Astrocyte of the cerebellum (primary cell): ENCODE measurements around the gene TMPRSS6.

Experiments used
- DNase-seq: peaks from one replicate; pipeline ENCODE4 v3.0.0-alpha.2; 2011; ENCODE audit warnings: low read depth
- H3K4me3 ChIP-seq: 2 replicates; pipeline ENCODE4 v1.5.1; 2011; ENCODE audit warnings: mild to moderate bottlenecking, low read depth, low read length, moderate library complexity
- in situ Hi-C: cut with HindIII; loops from 2 replicates; pipeline ENCODE4 v1.10.0; 2017; ENCODE audit warnings: low sequenced_read_pairs
- TF ChIP-seq, protein P1 (sequence below): IDR thresholded peaks from 2 replicates; pipeline ENCODE4 v1.5.1; 2012; ENCODE audit warnings: low read length, low read depth, moderate library complexity, mild to moderate bottlenecking; ENCODE audit errors: missing control alignments

Gene TMPRSS6

GRCh38 chr22:37140686-37141323 is 31.3 kb upstream of the TMPRSS6 start:
- TF ChIP-seq, protein P1, sequence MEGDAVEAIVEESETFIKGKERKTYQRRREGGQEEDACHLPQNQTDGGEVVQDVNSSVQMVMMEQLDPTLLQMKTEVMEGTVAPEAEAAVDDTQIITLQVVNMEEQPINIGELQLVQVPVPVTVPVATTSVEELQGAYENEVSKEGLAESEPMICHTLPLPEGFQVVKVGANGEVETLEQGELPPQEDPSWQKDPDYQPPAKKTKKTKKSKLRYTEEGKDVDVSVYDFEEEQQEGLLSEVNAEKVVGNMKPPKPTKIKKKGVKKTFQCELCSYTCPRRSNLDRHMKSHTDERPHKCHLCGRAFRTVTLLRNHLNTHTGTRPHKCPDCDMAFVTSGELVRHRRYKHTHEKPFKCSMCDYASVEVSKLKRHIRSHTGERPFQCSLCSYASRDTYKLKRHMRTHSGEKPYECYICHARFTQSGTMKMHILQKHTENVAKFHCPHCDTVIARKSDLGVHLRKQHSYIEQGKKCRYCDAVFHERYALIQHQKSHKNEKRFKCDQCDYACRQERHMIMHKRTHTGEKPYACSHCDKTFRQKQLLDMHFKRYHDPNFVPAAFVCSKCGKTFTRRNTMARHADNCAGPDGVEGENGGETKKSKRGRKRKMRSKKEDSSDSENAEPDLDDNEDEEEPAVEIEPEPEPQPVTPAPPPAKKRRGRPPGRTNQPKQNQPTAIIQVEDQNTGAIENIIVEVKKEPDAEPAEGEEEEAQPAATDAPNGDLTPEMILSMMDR = no peak
- in situ Hi-C loops = no loop called here
- no peak for DNase-seq
- no peak overlapping the region for H3K4me3 ChIP-seq

DNA sequence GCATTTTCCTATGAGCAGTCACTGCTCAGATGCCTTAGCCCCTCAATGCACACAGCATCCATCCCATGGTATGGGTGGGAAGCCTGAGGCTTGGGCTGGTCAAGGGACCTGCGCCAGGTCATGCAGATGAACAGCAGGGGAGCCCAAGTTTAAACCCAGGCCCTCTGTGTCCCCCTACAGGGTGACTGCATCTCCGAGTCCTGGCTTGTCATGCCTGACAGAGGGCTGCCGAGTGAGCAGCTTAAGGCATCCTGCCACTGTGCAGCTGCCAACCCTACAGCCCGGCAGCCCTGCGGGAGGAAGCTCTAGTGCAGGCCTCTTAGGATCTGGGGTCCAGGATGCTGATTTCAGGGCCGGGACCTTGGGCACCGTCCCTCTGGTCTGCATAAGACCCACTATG is 30.2 kb upstream of the TMPRSS6 start:
- in situ Hi-C loops = no loop called here
- H3K4me3 ChIP-seq = no peak overlapping the region
- DNase-seq = no peak
- TF ChIP-seq, protein P1 = no peak

GRCh38 chr22:37138849-37139561 is 29.5 kb upstream of the TMPRSS6 start:
- TF ChIP-seq, protein P1 = no peak
- no peak overlapping the region for H3K4me3 ChIP-seq
- DNase-seq = no peak
- in situ Hi-C loops = no loop called here

DNA sequence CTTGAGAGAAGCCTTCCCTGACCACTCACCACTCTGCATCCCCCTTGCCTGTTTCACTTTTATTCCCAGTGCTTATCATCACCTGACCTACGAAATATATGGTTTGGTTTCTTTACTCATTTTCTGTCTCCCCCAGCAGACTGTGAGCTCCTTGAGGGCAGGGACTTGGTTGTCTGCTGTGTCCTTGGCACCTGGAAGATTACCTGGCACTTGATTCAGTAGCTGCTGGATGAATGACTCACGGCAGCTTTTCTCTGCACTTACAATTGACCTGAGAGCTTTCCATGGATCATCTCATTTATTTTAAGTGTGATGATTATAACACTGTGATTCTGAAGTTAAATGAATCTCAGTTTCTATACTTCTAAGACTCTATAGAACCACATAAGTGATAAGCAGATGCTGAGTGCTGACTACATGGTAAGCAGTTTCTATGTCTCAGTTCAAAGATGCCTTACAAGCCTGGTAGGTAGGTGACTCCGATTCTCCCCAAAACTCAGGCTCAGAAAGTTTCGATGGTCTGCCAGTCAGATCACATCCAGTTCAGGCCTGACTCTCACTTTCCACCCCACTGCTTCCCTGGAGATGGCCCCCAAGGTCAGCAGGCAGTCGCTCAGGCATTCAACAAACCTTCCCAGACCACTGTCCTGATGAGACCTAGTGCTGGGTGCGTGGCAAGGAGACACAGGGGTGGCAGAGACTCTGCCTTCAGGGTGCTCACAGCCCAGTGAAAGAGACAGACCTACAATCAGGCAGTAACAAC is 28.6 kb upstream of the TMPRSS6 start:
- H3K4me3 ChIP-seq = no peak overlapping the region
- DNase-seq = no peak
- TF ChIP-seq, protein P1 = no peak
- in situ Hi-C loops = no loop called here

- in situ Hi-C loops = no loop called here
- H3K4me3 ChIP-seq = no peak overlapping the region
- no peak for DNase-seq
- TF ChIP-seq, protein P1 = no peak
These were observed 27.6 kb upstream of the TMPRSS6 start for GRCh38 chr22:37137131-37137530.

DNA sequence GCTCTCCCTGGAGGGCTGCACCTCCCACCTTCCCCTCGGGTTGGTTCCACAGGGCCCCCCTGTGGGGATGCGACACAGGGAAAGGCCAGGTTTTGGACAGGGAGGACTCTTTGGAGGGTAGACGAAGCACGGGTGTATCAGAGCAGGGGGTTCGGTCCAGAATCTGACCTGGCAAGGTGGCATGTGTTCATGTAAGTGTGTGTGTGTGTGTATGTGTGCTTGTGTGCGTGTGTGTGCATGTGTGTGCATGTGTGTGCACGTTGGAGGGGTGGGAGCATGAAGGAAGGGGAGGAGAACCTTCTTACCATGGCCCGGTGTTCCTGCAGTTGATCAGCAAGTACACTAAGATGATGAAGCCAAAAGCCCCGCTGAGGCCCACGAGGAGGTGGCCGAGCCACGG is 25.5 kb upstream of the TMPRSS6 start:
- no peak for DNase-seq
- TF ChIP-seq, protein P1 = no peak
- in situ Hi-C loops = no loop called here
- H3K4me3 ChIP-seq = no peak overlapping the region
